ENCODE data around the gene ADRM1. TPM values are rescaled to one million over a fixed set of nuclear protein-coding genes. Genes with fewer than 3 reads are reported as not detected.

Gene ADRM1
- total RNA-seq, 6 donors from 2014 or later: 57.6 to 158 (median 91.6) TPM

- Histone ChIP-seq H3K36me3 (peaks cover 36 to 93% (median 88%) of the 10 kb centered on the region in 4 donors), H3K4me1 (no peaks in the 10 kb centered on the region), H3K27ac (no peak overlapping the region), H3K4me3 (no peak overlapping the region), H3K27me3 (no peaks in the 10 kb centered on the region), H3K9me3 (no peaks in the 10 kb centered on the region)
- ATAC-seq (ENCODE audit: low FRiP score in 2 of 2) (no peak), DNase-seq (peak in 1 of 2 donors; percentile 79)
- TF ChIP-seq POLR2A (IDR thresholded peaks at IDR 0.05): no peak
- TF ChIP-seq POLR2AphosphoS5 (IDR thresholded peaks at IDR 0.05): no peak
- no peak for TF ChIP-seq EP300 (IDR thresholded peaks at IDR 0.05)
- TF ChIP-seq CTCF (IDR thresholded peaks at IDR 0.05): no peak
- 97% methylated on average over 12 of the region's 12 CpGs; no CpG with 5 or more reads in 1 of the 2 donors for WGBS, 2 donors
Observed at GRCh38 chr20:62315773-62316172, 13.0 kb downstream of the ADRM1 start.

- Histone ChIP-seq H3K36me3 (peaks cover 30 to 87% (median 82%) of the 10 kb centered on the region in 4 donors), H3K27me3 (no peaks in the 10 kb centered on the region), H3K27ac (no peak overlapping the region), H3K4me1 (no peaks in the 10 kb centered on the region), H3K9me3 (no peaks in the 10 kb centered on the region), H3K4me3 (no peak overlapping the region)
- ATAC-seq (ENCODE audit: low FRiP score in 2 of 2): no peak
- WGBS, 2 donors: 75 to 96% methylated on average over 12 to 30 of the region's 40 CpGs
- TF ChIP-seq EP300 (IDR thresholded peaks at IDR 0.05) (no peak), POLR2AphosphoS5 (IDR thresholded peaks at IDR 0.05) (no peak), POLR2A (IDR thresholded peaks at IDR 0.05) (no peak), CTCF (IDR thresholded peaks at IDR 0.05) (no peak)
- peak in 1 of 2 donors; percentile 83 for DNase-seq
Observed at GRCh38 chr20:62316331-62317166, 13.8 kb downstream of the ADRM1 start.

- WGBS, 2 donors: 90% methylated on average over 15 of the region's 18 CpGs; no CpG with 5 or more reads in 1 of the 2 donors
Observed at GRCh38 chr20:62317167-62317655, 14.4 kb downstream of the ADRM1 start.

More at GRCh38 chr20:62317167-62317655, 14.4 kb downstream of the ADRM1 start:
- Histone ChIP-seq H3K9me3 (no peaks in the 10 kb centered on the region), H3K4me3 (no peak overlapping the region), H3K27ac (no peak overlapping the region), H3K36me3 (peaks cover 29 to 87% (median 82%) of the 10 kb centered on the region in 4 donors), H3K27me3 (no peaks in the 10 kb centered on the region), H3K4me1 (no peaks in the 10 kb centered on the region)
- TF ChIP-seq POLR2AphosphoS5 (IDR thresholded peaks at IDR 0.05) (no peak), POLR2A (IDR thresholded peaks at IDR 0.05) (no peak), EP300 (IDR thresholded peaks at IDR 0.05) (no peak), CTCF (IDR thresholded peaks at IDR 0.05) (no peak)
- ATAC-seq (ENCODE audit: low FRiP score in 2 of 2) (no peak), DNase-seq (peak in 1 of 2 donors; percentile 71)
